HepG2 (cell line): ENCODE measurements around the gene ASAP2. TPM values are rescaled to one million over a fixed set of nuclear protein-coding genes. Genes with fewer than 3 reads are reported as not detected.

Source experiments
- ARNT2 ChIP-seq: sonication (generic); formaldehyde crosslinking; IDR thresholded peaks from 2 replicates; pipeline ENCODE4 v1.8.0; 2022; ENCODE audit warnings: mild to moderate bottlenecking, low read depth, missing genetic modification reagents, moderate library complexity
- CENPX ChIP-seq: sonication (generic); formaldehyde crosslinking; IDR thresholded peaks from 2 replicates; pipeline ENCODE4 v1.9.0; 2021; ENCODE audit warnings: mild to moderate bottlenecking, missing genetic modification reagents, moderate library complexity
- DNMT3B ChIP-seq: conservative IDR thresholded peaks from 2 replicates; pipeline ENCODE4 v1.6.1; 2016; ENCODE audit warnings: missing biosample characterization, control low read depth
- GFI1 ChIP-seq: sonication (generic); formaldehyde crosslinking; IDR thresholded peaks from 2 replicates; pipeline ENCODE4 v1.5.0; 2020; ENCODE audit warnings: missing genetic modification reagents, mild to moderate bottlenecking, borderline replicate concordance
- GPN1 ChIP-seq: sonication (generic); formaldehyde crosslinking; IDR thresholded peaks from 2 replicates; pipeline ENCODE4 v1.5.1; 2020; ENCODE audit warnings: missing genetic modification reagents, borderline replicate concordance
- HBP1 ChIP-seq: IDR thresholded peaks from 2 replicates; pipeline ENCODE4 v1.6.1; 2016; ENCODE audit warnings: low read depth, control low read depth
- HDAC1 ChIP-seq: sonication (generic); formaldehyde crosslinking; IDR thresholded peaks from 2 replicates; pipeline ENCODE4 v1.5.1; 2020; ENCODE audit warnings: mild to moderate bottlenecking, missing genetic modification reagents
- JUN ChIP-seq: sonication (generic); formaldehyde crosslinking; IDR thresholded peaks from 2 replicates; pipeline ENCODE4 v1.4.0; 2020; ENCODE audit warnings: mild to moderate bottlenecking, missing genetic modification reagents
- MTERF4 ChIP-seq: sonication (generic); formaldehyde crosslinking; IDR thresholded peaks from 2 replicates; pipeline ENCODE4 v1.8.0; 2023; ENCODE audit warnings: mild to moderate bottlenecking, missing genetic modification reagents
- NCOA2 ChIP-seq: sonication (generic); formaldehyde crosslinking; IDR thresholded peaks from 2 replicates; pipeline ENCODE4 v1.8.0; 2022; ENCODE audit warnings: inconsistent platforms
- NCOA5 ChIP-seq: sonication (generic); formaldehyde crosslinking; IDR thresholded peaks from 2 replicates; pipeline ENCODE4 v1.4.0; 2020; ENCODE audit warnings: missing genetic modification reagents
- NFRKB ChIP-seq: fragments of 450-650 bp; IDR thresholded peaks from 2 replicates; pipeline ENCODE4 v1.6.1; 2017
- PRMT3 ChIP-seq: sonication (generic); formaldehyde crosslinking; IDR thresholded peaks from 2 replicates; pipeline ENCODE4 v1.8.1; 2022; ENCODE audit warnings: low read depth, mild to moderate bottlenecking, moderate library complexity, missing genetic modification reagents, borderline replicate concordance
- PTBP1 ChIP-seq: fragments of 200-400 bp; formaldehyde crosslinking; IDR thresholded peaks from 2 replicates; pipeline ENCODE4 v1.6.1; 2018; ENCODE audit warnings: low read length, low read depth; ENCODE audit not compliant: poor library complexity, severe bottlenecking
- REPIN1 ChIP-seq: sonication (generic); formaldehyde crosslinking; IDR thresholded peaks from 2 replicates; pipeline ENCODE4 v1.8.0; 2022; ENCODE audit warnings: missing genetic modification reagents, low read depth, mild to moderate bottlenecking, borderline replicate concordance
- REST ChIP-seq, 2 experiments: IDR thresholded peaks; 2 replicates each; pipeline ENCODE4 v1.6.1; 2011 to 2012; ENCODE audit warnings: low read length in 2 of 2, borderline replicate concordance in 1 of 2, low read depth in 1 of 2, mild to moderate bottlenecking in 1 of 2, moderate library complexity in 1 of 2
- SIN3B ChIP-seq: fragments of 150-350 bp; IDR thresholded peaks from 2 replicates; pipeline ENCODE4 v1.6.1; 2014; ENCODE audit warnings: low read length
- SMAD3 ChIP-seq: sonication (generic); formaldehyde crosslinking; IDR thresholded peaks from 2 replicates; pipeline ENCODE4 v1.4.0; 2020; ENCODE audit warnings: missing genetic modification reagents
- SOX5 ChIP-seq: IDR thresholded peaks from 2 replicates; pipeline ENCODE4 v1.6.1; 2016; ENCODE audit warnings: borderline replicate concordance
- ZBTB20 ChIP-seq: sonication (generic); formaldehyde crosslinking; IDR thresholded peaks from 2 replicates; pipeline ENCODE4 v1.8.1; 2023; ENCODE audit warnings: missing genetic modification reagents, low read depth, mild to moderate bottlenecking, borderline replicate concordance
- ZNF749 ChIP-seq: sonication (generic); formaldehyde crosslinking; IDR thresholded peaks from 2 replicates; pipeline ENCODE4 v1.8.0; 2022; ENCODE audit warnings: mild to moderate bottlenecking, missing genetic modification reagents, moderate library complexity, borderline replicate concordance
- ZNF782 ChIP-seq: sonication (generic); formaldehyde crosslinking; IDR thresholded peaks from 2 replicates; pipeline ENCODE4 v1.4.0; 2020; ENCODE audit warnings: missing genetic modification reagents, mild to moderate bottlenecking, borderline replicate concordance
- ZSCAN5A ChIP-seq: sonication (generic); formaldehyde crosslinking; IDR thresholded peaks from 2 replicates; pipeline ENCODE4 v1.8.0; 2022; ENCODE audit warnings: mild to moderate bottlenecking, missing genetic modification reagents, borderline replicate concordance
- polyA plus RNA-seq, 8 experiments: library from polyadenylated mRNA; depleted of rRNA in 3 of 8; stranded (reverse) in 7 of 8; unstranded in 1 of 8; fragments of >200 nt; fragmentation: Illumina TruSeq in 4 of 8; extraction: Trizol in 4 of 8; gene quantifications; 2 replicates each; pipeline versions ENCODE4 v1.2.1 to v1.2.3, GENCODE V29; 2011 to 2016; ENCODE audit warnings: low read depth in 4 of 8, missing spikeins in 1 of 8, mixed read lengths in 1 of 8; ENCODE audit not compliant: insufficient read depth in 1 of 8
- total RNA-seq, 5 experiments: library from RNA; depleted of rRNA; stranded (reverse); fragments of >200 nt; fragmentation: Illumina TruSeq; extraction: Trizol; gene quantifications; 2 replicates each; pipeline ENCODE4 v1.2.3, GENCODE V29; 2016; ENCODE audit warnings: low read depth in 1 of 5
- TF ChIP-seq, protein P1 (sequence below): sonication (generic); formaldehyde crosslinking; IDR thresholded peaks from 2 replicates; pipeline ENCODE4 v1.8.1; 2023; ENCODE audit warnings: mild to moderate bottlenecking, missing genetic modification reagents

The ASAP2 gene
- total and polyA plus RNA-seq, 2 of the 13 experiments (the other 11 are each of a cell fraction or from before 2014, with no cell fraction given): 7.3 to 22.3 TPM

- TF ChIP-seq REST (IDR thresholded peaks at IDR 0.05; ENCODE audit: borderline replicate concordance in 1 of 2, low read depth in 1 of 2, low read length in 2 of 2) (no peak), NCOA5 (CRISPR knock-in tag) (no peak), GFI1 (no peak), ZSCAN5A (CRISPR knock-in tag) (0 out of 2 replicates have a peak, but pooled peaks have one; percentile 28), ZNF782 (CRISPR knock-in tag) (no peak), HBP1 (CRISPR knock-in tag) (no peak), NFRKB (no peak), PRMT3 (CRISPR knock-in tag) (no peak), ZBTB20 (CRISPR knock-in tag) (no peak), NCOA2 (CRISPR knock-in tag) (0 out of 2 replicates have a peak, but pooled peaks have one; percentile 14), JUN (CRISPR knock-in tag) (no peak), HDAC1 (no peak), ZNF749 (no peak), SMAD3 (CRISPR knock-in tag) (no peak), SOX5 (CRISPR knock-in tag) (0 out of 2 replicates have a peak, but pooled peaks have one; percentile 11), PTBP1 (no peak), ARNT2 (CRISPR knock-in tag) (no peak), MTERF4 (CRISPR knock-in tag) (no peak), REPIN1 (CRISPR knock-in tag) (no peak), DNMT3B (CRISPR knock-in tag) (no peak), CENPX (CRISPR knock-in tag) (no peak), SIN3B (no peak), GPN1 (CRISPR knock-in tag) (no peak)
- TF ChIP-seq, protein P1, sequence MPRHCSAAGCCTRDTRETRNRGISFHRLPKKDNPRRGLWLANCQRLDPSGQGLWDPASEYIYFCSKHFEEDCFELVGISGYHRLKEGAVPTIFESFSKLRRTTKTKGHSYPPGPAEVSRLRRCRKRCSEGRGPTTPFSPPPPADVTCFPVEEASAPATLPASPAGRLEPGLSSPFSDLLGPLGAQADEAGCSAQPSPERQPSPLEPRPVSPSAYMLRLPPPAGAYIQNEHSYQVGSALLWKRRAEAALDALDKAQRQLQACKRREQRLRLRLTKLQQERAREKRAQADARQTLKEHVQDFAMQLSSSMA (CRISPR knock-in tag): no peak
Observed at GRCh38 chr2:9236045-9236344, 29.4 kb downstream of the ASAP2 start (continued).
